Esophagus squamous epithelium (tissue), 5 donors: ENCODE data around the gene CLEC17A. TPM values are rescaled to one million over a fixed set of nuclear protein-coding genes. Genes with fewer than 3 reads are reported as not detected.
"Not testable (repeated sequence)": the region's sequence is repeated elsewhere in the genome, so short reads cannot be mapped to it uniquely, and the experiment has no call there.

Experiments
- DNase-seq: peaks from one replicate; lab custom pipeline; 2025; lab: John Stamatoyannopoulos, UW
- H3K27ac ChIP-seq, 4 donors: fragments of 200-600 bp; sonication (generic); one replicate each; pipeline ENCODE4 v1.5.1; 2016 to 2019; ENCODE audit warnings: mild to moderate bottlenecking in 1 of 4
- H3K27me3 ChIP-seq, 4 donors: fragments of 200-600 bp; sonication (generic); 1 replicate in 3 of 4; 2 replicates in 1 of 4; pipeline versions ENCODE4 v1.5.1 to v1.6.0; 2017 to 2021; ENCODE audit warnings: antibody characterized with exemption in 1 of 4
- H3K36me3 ChIP-seq, 3 donors: fragments of 200-600 bp; sonication (generic); one replicate each; pipeline ENCODE4 v1.5.1; 2016 to 2019
- H3K4me1 ChIP-seq, 3 donors: fragments of 200-600 bp; sonication (generic); one replicate each; pipeline ENCODE4 v1.5.1; 2017 to 2019
- H3K4me3 ChIP-seq, 4 donors: fragments of 200-600 bp; sonication (generic); 1 replicate in 3 of 4; 2 replicates in 1 of 4; pipeline ENCODE4 v1.5.1; 2016 to 2019; ENCODE audit warnings: mild to moderate bottlenecking in 2 of 4, moderate library complexity in 1 of 4
- H3K9me3 ChIP-seq, 3 donors: fragments of 200-600 bp; sonication (generic); one replicate each; pipeline ENCODE4 v1.5.1; 2016 to 2019
- CTCF ChIP-seq, 6 experiments: fragments of 450-650 bp in 4 of 6; fragments of 200-600 bp in 2 of 6; sonication (generic) in 2 of 6; IDR thresholded peaks; one replicate each; pipeline ENCODE4 v1.5.1; 2016 to 2019; ENCODE audit warnings: antibody characterized with exemption in 6 of 6, mild to moderate bottlenecking in 4 of 6, moderate library complexity in 4 of 6
- POLR2A ChIP-seq, 4 donors: fragments of 450-650 bp; IDR thresholded peaks; one replicate each; pipeline ENCODE4 v1.6.1; 2017; ENCODE audit warnings: antibody characterized with exemption in 4 of 4, mild to moderate bottlenecking in 4 of 4, moderate library complexity in 3 of 4
- WGBS, 2 donors: methylation state at CpG; one replicate each; pipeline ENCODE4 v1.1.5; 2018; 5-methylcytosine and 5-hydroxymethylcytosine counted together
- intact Hi-C: fragments of 100-400 bp; cut with DNase I; formaldehyde crosslinking; loops from one replicate; pipeline ENCODE4 v1.15.0; 2022
- total RNA-seq, 4 donors: library from RNA; depleted of rRNA; stranded (reverse); fragments of >200 nt; gene quantifications; one replicate each; pipeline ENCODE4 v1.1.0, GENCODE V29; 2016
- donor health status: DM: yes; HTN: yes; CAD: no.

The CLEC17A gene
- total RNA-seq, 4 donors from 2014 or later, result not detected

- no peak overlapping the region for H3K4me3 ChIP-seq
- H3K9me3 ChIP-seq, result no peaks in the 10 kb centered on the region
- peaks cover 6 to 66% (median 11%) of the 10 kb centered on the region in 3 donors for H3K36me3 ChIP-seq
- 59 to 78% methylated on average over 3 to 4 of the region's 16 CpGs for WGBS, 2 donors
- peaks cover 37 to 70% (median 43%) of the 10 kb centered on the region in 3 donors for H3K4me1 ChIP-seq
- H3K27ac ChIP-seq, result peak overlapping the region; percentile 62 to 91 (median 88)
- H3K27me3 ChIP-seq, result no peaks in the 10 kb centered on the region
- TF ChIP-seq CTCF (IDR thresholded peaks at IDR 0.05), result no peak
- no peak for TF ChIP-seq POLR2A (IDR thresholded peaks at IDR 0.05)
- DNase-seq, result no peak
- intact Hi-C loops, result no loop called here
Measured at GRCh38 chr19:14563590-14563926, 19.3 kb upstream of the CLEC17A start.

- intact Hi-C loops, result no loop called here
- Histone ChIP-seq H3K9me3 (no peaks in the 10 kb centered on the region), H3K36me3 (peaks cover 6 to 67% (median 11%) of the 10 kb centered on the region in 3 donors), H3K27me3 (no peaks in the 10 kb centered on the region), H3K27ac (peak overlapping the region; percentile 62 to 91 (median 88)), H3K4me1 (peaks cover 37 to 69% (median 43%) of the 10 kb centered on the region in 3 donors), H3K4me3 (no peak overlapping the region)
- no peak for TF ChIP-seq POLR2A (IDR thresholded peaks at IDR 0.05)
- no peak for TF ChIP-seq CTCF (IDR thresholded peaks at IDR 0.05)
- no peak for DNase-seq
- 70 to 73% methylated on average over 12 to 15 of the region's 33 CpGs for WGBS, 2 donors
Measured at GRCh38 chr19:14563989-14564651, 18.8 kb upstream of the CLEC17A start.

- H3K27me3 ChIP-seq, H3K4me3 ChIP-seq, H3K9me3 ChIP-seq, intact Hi-C loops, DNase-seq: not testable (repeated sequence)
- Histone ChIP-seq H3K4me1 (peaks cover 38 to 69% (median 44%) of the 10 kb centered on the region in 3 donors), H3K27ac (peak overlapping the region; percentile 18 to 91 (median 88)), H3K36me3 (peaks cover 6 to 70% (median 11%) of the 10 kb centered on the region in 3 donors)
- 60 to 67% methylated on average over 1 to 9 of the region's 22 CpGs for WGBS, 2 donors
Measured at GRCh38 chr19:14564652-14565297, 18.1 kb upstream of the CLEC17A start.

- TF ChIP-seq POLR2A (IDR thresholded peaks at IDR 0.05) (no peak), CTCF (IDR thresholded peaks at IDR 0.05) (no peak)
- peaks cover 39 to 69% (median 42%) of the 10 kb centered on the region in 3 donors for H3K4me1 ChIP-seq
- 100% methylated on average over 1 of the region's 22 CpGs; no CpG with 5 or more reads in 1 of the 2 donors for WGBS, 2 donors
Measured at GRCh38 chr19:14565298-14565679, 17.6 kb upstream of the CLEC17A start.

GRCh38 chr19:14565765-14566711 is 16.8 kb upstream of the CLEC17A start:
- Histone ChIP-seq H3K27ac (peak overlapping the region in 2 of 4 donors; percentile 31 to 91), H3K4me1 (peaks cover 39 to 69% (median 43%) of the 10 kb centered on the region in 3 donors), H3K36me3 (peaks cover 6 to 70% (median 11%) of the 10 kb centered on the region in 3 donors), H3K27me3 (no peaks in the 10 kb centered on the region), H3K4me3 (no peak overlapping the region), H3K9me3 (no peaks in the 10 kb centered on the region)
- intact Hi-C loops, result no loop called here
- TF ChIP-seq POLR2A (IDR thresholded peaks at IDR 0.05), result no peak
- TF ChIP-seq CTCF (IDR thresholded peaks at IDR 0.05), result no peak
- DNase-seq, result no peak
- WGBS, 2 donors, result 80 to 90% methylated on average over 4 to 9 of the region's 31 CpGs

More at GRCh38 chr19:14565298-14565679, 17.6 kb upstream of the CLEC17A start:
- no peak overlapping the region for H3K4me3 ChIP-seq
- H3K9me3 ChIP-seq, result no peaks in the 10 kb centered on the region
- H3K27ac ChIP-seq, result peak overlapping the region in 3 of 4 donors; percentile 18 to 91 (median 91)
- peaks cover 6 to 70% (median 11%) of the 10 kb centered on the region in 3 donors for H3K36me3 ChIP-seq
- intact Hi-C loops, result no loop called here
- DNase-seq, result no peak
- no peaks in the 10 kb centered on the region for H3K27me3 ChIP-seq
